ENCODE measurements around the gene SEC16A. TPM values are rescaled to one million over a fixed set of nuclear protein-coding genes. Genes with fewer than 3 reads are reported as not detected.

Gene SEC16A
- total and polyA plus RNA-seq, 2 donors from 2014 or later: 37.0 to 67.1 TPM

- Histone ChIP-seq H3K27me3 (ENCODE audit: control insufficient read depth, insufficient read depth, low read length) (no peaks in the 10 kb centered on the region), H3K9me3 (ENCODE audit: control insufficient read depth in 2 of 3, insufficient read depth in 1 of 3, low read length in 3 of 3) (no peaks in the 10 kb centered on the region), H3K27ac (ENCODE audit: low read depth in 2 of 2, low read length in 2 of 2) (peak overlapping the region in 1 of 2 donors; percentile 32), H3K4me1 (ENCODE audit: control insufficient read depth in 2 of 3, insufficient read depth in 2 of 3, low read depth in 1 of 3, low read length in 3 of 3) (peaks cover 0 to 60% (median 12%) of the 10 kb centered on the region in 3 donors), H3K9ac (ENCODE audit: low read length in 3 of 3) (no peak overlapping the region), H3K4me3 (ENCODE audit: low read length in 3 of 3) (no peak overlapping the region), H3K36me3 (ENCODE audit: control insufficient read depth in 2 of 3, insufficient read depth in 3 of 3, low read length in 3 of 3) (no peaks in the 10 kb centered on the region)
- TF ChIP-seq CTCF (IDR thresholded peaks at IDR 0.05; ENCODE audit: borderline replicate concordance, extremely low read depth, insufficient read depth): no peak
- intact Hi-C loops (cut with DNase I): no loop called here
- no peak for FAIRE-seq
- peak in 4 of 5 donors; percentile 72 to 84 (median 80) for DNase-seq
Observed at GRCh38 chr9:136526625-136527066, 43.8 kb upstream of the SEC16A start.

GRCh38 chr9:136525841-136526499 is 43.1 kb upstream of the SEC16A start:
- Histone ChIP-seq H3K36me3 (ENCODE audit: control insufficient read depth in 2 of 3, insufficient read depth in 3 of 3, low read length in 3 of 3) (no peaks in the 10 kb centered on the region), H3K9ac (ENCODE audit: low read length in 3 of 3) (no peak overlapping the region), H3K27ac (ENCODE audit: low read depth in 2 of 2, low read length in 2 of 2) (peak overlapping the region; percentile 5 to 32), H3K27me3 (ENCODE audit: control insufficient read depth, insufficient read depth, low read length) (no peaks in the 10 kb centered on the region), H3K4me1 (ENCODE audit: control insufficient read depth in 2 of 3, insufficient read depth in 2 of 3, low read depth in 1 of 3, low read length in 3 of 3) (peaks cover 0 to 62% (median 12%) of the 10 kb centered on the region in 3 donors), H3K4me3 (ENCODE audit: low read length in 3 of 3) (no peak overlapping the region), H3K9me3 (ENCODE audit: control insufficient read depth in 2 of 3, insufficient read depth in 1 of 3, low read length in 3 of 3) (no peaks in the 10 kb centered on the region)
- intact Hi-C loops (cut with DNase I): no loop called here
- DNase-seq (peak; percentile 80 to 90 (median 81)), FAIRE-seq (no peak)
- TF ChIP-seq CTCF (IDR thresholded peaks at IDR 0.05; ENCODE audit: borderline replicate concordance, extremely low read depth, insufficient read depth): no peak

GRCh38 chr9:136525207-136525606 is 42.4 kb upstream of the SEC16A start:
- FAIRE-seq (no peak), DNase-seq (peak; percentile 52 to 84 (median 69))
- H3K9ac ChIP-seq (ENCODE audit: low read length in 3 of 3): no peak overlapping the region
- no peaks in the 10 kb centered on the region for H3K36me3 ChIP-seq (ENCODE audit: control insufficient read depth in 2 of 3, insufficient read depth in 3 of 3, low read length in 3 of 3)
- no peak for TF ChIP-seq CTCF (IDR thresholded peaks at IDR 0.05; ENCODE audit: borderline replicate concordance, extremely low read depth, insufficient read depth)
- peak overlapping the region in 1 of 2 donors; percentile 5 for H3K27ac ChIP-seq (ENCODE audit: low read depth in 2 of 2, low read length in 2 of 2)
- no peaks in the 10 kb centered on the region for H3K27me3 ChIP-seq (ENCODE audit: control insufficient read depth, insufficient read depth, low read length)
- peaks cover 0 to 60% (median 12%) of the 10 kb centered on the region in 3 donors for H3K4me1 ChIP-seq (ENCODE audit: control insufficient read depth in 2 of 3, insufficient read depth in 2 of 3, low read depth in 1 of 3, low read length in 3 of 3)
- intact Hi-C loops (cut with DNase I): no loop called here
- no peaks in the 10 kb centered on the region for H3K9me3 ChIP-seq (ENCODE audit: control insufficient read depth in 2 of 3, insufficient read depth in 1 of 3, low read length in 3 of 3)
- no peak overlapping the region for H3K4me3 ChIP-seq (ENCODE audit: low read length in 3 of 3)
